Mesendoderm (in vitro differentiated cells): ENCODE results near the gene SRP14.

Experiments
- DNase-seq: peaks from one replicate; pipeline ENCODE4 v3.0.0; 2013
- H2AK5ac ChIP-seq: 2 replicates; pipeline ENCODE4 v1.6.1; 2013; ENCODE audit warnings: low read length, inconsistent platforms
- H2BK120ac ChIP-seq: 2 replicates; pipeline ENCODE4 v1.6.1; 2013; ENCODE audit warnings: low read depth, mild to moderate bottlenecking, low read length, moderate library complexity, mixed read lengths
- H2BK15ac ChIP-seq: replicated peaks from 2 replicates; pipeline ENCODE4 v1.6.1; 2013; ENCODE audit warnings: low read depth, mild to moderate bottlenecking, moderate library complexity
- H2BK5ac ChIP-seq: 2 replicates; pipeline ENCODE4 v1.6.1; 2013; ENCODE audit warnings: low read length, inconsistent platforms
- H3K18ac ChIP-seq: 2 replicates; pipeline ENCODE4 v1.6.1; 2013; ENCODE audit warnings: mild to moderate bottlenecking, low read length, mixed read lengths
- H3K23ac ChIP-seq: one replicate; pipeline ENCODE4 v1.6.1; 2013; ENCODE audit warnings: low read length
- H3K27ac ChIP-seq: 2 replicates; pipeline ENCODE4 v1.5.1; 2013; ENCODE audit warnings: low read depth, mild to moderate bottlenecking, inconsistent platforms, low read length, moderate library complexity
- H3K27me3 ChIP-seq: 2 replicates; pipeline ENCODE4 v1.6.1; 2013; ENCODE audit warnings: low read length, control low read depth, mild to moderate bottlenecking, inconsistent platforms; ENCODE audit not compliant: insufficient read depth, poor library complexity
- H3K36me3 ChIP-seq: 2 replicates; pipeline ENCODE4 v1.6.1; 2013; ENCODE audit warnings: low read length, inconsistent platforms; ENCODE audit not compliant: control insufficient read depth, insufficient read depth
- H3K4ac ChIP-seq: one replicate; pipeline ENCODE4 v1.6.1; 2013; ENCODE audit warnings: low read depth, mild to moderate bottlenecking, low read length, moderate library complexity
- H3K4me1 ChIP-seq: 2 replicates; pipeline ENCODE4 v1.6.1; 2013; ENCODE audit warnings: low read depth, low read length, inconsistent platforms; ENCODE audit not compliant: control insufficient read depth
- H3K4me2 ChIP-seq: 2 replicates; pipeline ENCODE4 v1.6.1; 2013; ENCODE audit warnings: low read length
- H3K4me3 ChIP-seq: 2 replicates; pipeline ENCODE4 v1.5.1; 2013; ENCODE audit warnings: mild to moderate bottlenecking, low read length
- H3K56ac ChIP-seq: one replicate; pipeline ENCODE4 v1.6.1; 2013; ENCODE audit warnings: low read length
- H3K79me1 ChIP-seq: 2 replicates; pipeline ENCODE4 v1.6.1; 2013; ENCODE audit warnings: low read length, inconsistent platforms
- H3K79me2 ChIP-seq: 2 replicates; pipeline ENCODE4 v1.6.1; 2013; ENCODE audit warnings: mild to moderate bottlenecking, low read length; ENCODE audit not compliant: control insufficient read depth, insufficient read depth
- H3K9ac ChIP-seq: 2 replicates; pipeline ENCODE4 v1.6.1; 2013; ENCODE audit warnings: low read length, inconsistent platforms
- H4K5ac ChIP-seq: one replicate; pipeline ENCODE4 v1.6.1; 2013; ENCODE audit warnings: low read length
- H4K8ac ChIP-seq: one replicate; pipeline ENCODE4 v1.6.1; 2013; ENCODE audit warnings: low read depth, mild to moderate bottlenecking, control low read depth, low read length, moderate library complexity
- WGBS: extraction: QIAGEN DNeasy Blood & Tissue Kit; methylation state at CpG from one replicate; pipeline ENCODE4 v1.1.7; 2013; ENCODE audit warnings: low lambda C conversion rate, missing lambda C conversion rate; ENCODE audit not compliant: insufficient coverage; ENCODE audit errors: extremely low coverage; 5-methylcytosine and 5-hydroxymethylcytosine counted together

SRP14 gene

DNA sequence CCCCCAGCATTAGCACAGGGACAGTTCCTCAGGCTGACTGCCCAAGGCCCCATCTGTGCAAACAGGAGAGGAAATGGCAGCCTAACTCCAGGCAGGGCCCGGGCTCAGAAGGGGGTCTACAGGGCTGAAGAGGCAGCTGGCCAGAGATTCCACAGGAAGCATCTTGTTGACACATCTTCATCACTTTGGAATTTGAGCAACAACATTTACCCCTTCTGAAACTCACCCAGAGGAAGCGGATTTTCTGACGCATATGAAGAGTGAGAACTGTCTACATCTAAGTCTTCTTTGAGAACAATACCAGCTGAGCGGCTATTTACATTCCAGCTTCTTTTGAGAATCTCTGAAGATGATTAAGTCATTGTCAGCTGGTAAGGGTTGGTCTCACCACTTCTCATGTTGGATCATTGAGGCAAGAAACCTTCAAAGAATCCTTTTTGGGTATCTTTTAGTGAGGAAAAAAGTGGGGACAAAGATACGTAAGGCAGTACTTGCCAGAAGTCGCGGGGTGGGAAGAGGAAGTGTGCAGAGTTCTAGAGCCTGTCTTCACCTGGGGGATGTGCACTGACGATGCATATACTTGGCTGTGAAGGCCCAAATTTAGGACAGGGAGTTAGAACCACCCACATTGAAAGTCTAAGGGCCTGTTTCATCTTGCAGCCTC lies 25.4 kb upstream of the SRP14 start:
- H3K4me1 ChIP-seq: peaks cover 12% of the 10 kb centered on the region
- no peaks in the 10 kb centered on the region for H3K27me3 ChIP-seq
- peak overlapping the region; percentile 36 for H2AK5ac ChIP-seq
- H3K9ac ChIP-seq: no peak overlapping the region
- H3K23ac ChIP-seq: no peak overlapping the region
- peak overlapping the region; percentile 64 for H3K27ac ChIP-seq
- DNase-seq: peak; percentile 91
- no CpG with 5 or more reads among the region's 8 CpGs for WGBS
- H3K79me1 ChIP-seq: no peaks in the 10 kb centered on the region
- H2BK5ac ChIP-seq: peak overlapping the region; percentile 26
- no peak overlapping the region for H4K8ac ChIP-seq
- H3K56ac ChIP-seq: peak overlapping the region; percentile 49
- H3K4ac ChIP-seq: no peak overlapping the region
- no peaks in the 10 kb centered on the region for H3K36me3 ChIP-seq
- no peak overlapping the region for H3K4me2 ChIP-seq
- no peak overlapping the region for H4K5ac ChIP-seq
- H3K4me3 ChIP-seq: no peak overlapping the region
- H3K18ac ChIP-seq: no peak overlapping the region
- no peak overlapping the region for H2BK120ac ChIP-seq
- no peaks in the 10 kb centered on the region for H3K79me2 ChIP-seq
- H2BK15ac ChIP-seq: no peak overlapping the region

DNA sequence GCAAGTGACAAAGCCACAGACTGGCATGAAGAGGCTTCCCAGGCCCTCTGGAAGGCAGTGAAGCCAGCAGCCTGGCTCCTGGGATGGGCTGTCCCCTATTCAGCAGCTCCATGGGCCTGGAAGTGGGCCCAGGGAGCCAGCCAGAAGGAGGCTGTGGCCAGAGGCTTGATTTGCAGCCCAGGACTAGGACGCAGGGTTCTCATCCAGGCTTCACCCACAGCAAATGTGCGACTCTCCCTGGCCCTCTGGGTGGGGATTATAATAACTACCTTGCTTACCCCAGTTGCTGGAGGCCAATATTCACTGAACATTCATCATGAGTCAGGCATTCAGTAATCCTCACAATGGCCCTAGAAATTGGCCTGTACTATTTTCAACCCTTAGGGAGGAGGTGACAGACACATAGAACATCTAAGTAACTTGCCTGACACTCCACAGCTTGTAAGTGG lies 24.6 kb upstream of the SRP14 start:
- no peak overlapping the region for H4K8ac ChIP-seq
- no peaks in the 10 kb centered on the region for H3K27me3 ChIP-seq
- peak overlapping the region; percentile 69 for H3K18ac ChIP-seq
- no peak overlapping the region for H3K23ac ChIP-seq
- H2AK5ac ChIP-seq: peak overlapping the region; percentile 66
- no peaks in the 10 kb centered on the region for H3K79me2 ChIP-seq
- H3K56ac ChIP-seq: peak overlapping the region; percentile 49
- H2BK15ac ChIP-seq: no peak overlapping the region
- peaks cover 10% of the 10 kb centered on the region for H3K4me1 ChIP-seq
- H3K27ac ChIP-seq: peak overlapping the region; percentile 23
- H2BK5ac ChIP-seq: peak overlapping the region; percentile 26
- no peak for DNase-seq
- H4K5ac ChIP-seq: no peak overlapping the region
- H3K4me2 ChIP-seq: no peak overlapping the region
- no CpG with 5 or more reads among the region's 2 CpGs for WGBS
- H3K36me3 ChIP-seq: no peaks in the 10 kb centered on the region
- no peak overlapping the region for H3K4ac ChIP-seq
- H3K9ac ChIP-seq: no peak overlapping the region
- no peaks in the 10 kb centered on the region for H3K79me1 ChIP-seq
- no peak overlapping the region for H3K4me3 ChIP-seq
- H2BK120ac ChIP-seq: peak overlapping the region; percentile 40

DNA sequence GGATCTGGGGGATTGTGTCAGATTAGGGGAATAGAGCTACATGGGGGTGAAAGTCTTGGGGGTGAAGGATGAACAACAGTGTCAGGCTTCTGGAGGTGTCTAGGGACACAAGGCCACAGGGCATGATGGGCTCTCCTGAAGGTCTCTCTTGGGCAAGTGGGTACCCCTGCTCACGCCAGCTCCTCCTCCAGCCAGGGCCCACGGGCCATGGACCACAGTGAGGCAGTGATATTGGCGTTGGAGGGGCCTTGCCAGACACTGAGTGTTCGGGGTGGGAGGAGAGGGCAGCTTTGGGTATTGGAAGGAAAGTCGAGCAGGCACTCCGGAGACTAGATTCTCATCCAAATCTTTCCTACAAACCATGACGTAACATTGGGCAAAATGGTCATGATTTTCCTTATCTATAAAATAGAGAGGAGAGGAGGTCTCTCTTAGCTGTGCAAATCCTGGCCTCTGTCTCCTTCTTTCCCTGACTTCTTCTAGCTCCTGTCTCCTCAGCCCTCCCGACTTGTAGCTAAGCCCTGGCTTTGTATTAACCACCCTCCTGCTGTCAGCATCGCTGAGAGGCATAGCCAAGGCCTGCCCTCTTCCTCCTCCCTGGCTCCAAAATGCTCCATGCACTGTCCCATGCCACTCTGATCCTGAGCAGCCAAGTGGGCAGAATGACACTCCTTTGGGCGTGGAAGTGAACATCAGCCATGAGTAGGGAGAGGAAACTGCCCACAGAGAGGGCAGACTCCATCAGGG lies 24.0 kb upstream of the SRP14 start:
- Histone ChIP-seq H3K36me3 (no peaks in the 10 kb centered on the region), H4K5ac (no peak overlapping the region), H3K4me3 (no peak overlapping the region), H3K56ac (peak overlapping the region; percentile 49), H3K23ac (no peak overlapping the region), H3K18ac (peak overlapping the region; percentile 69), H2BK120ac (peak overlapping the region; percentile 40), H3K4me2 (no peak overlapping the region), H3K4ac (no peak overlapping the region), H2BK15ac (no peak overlapping the region), H3K4me1 (peaks cover 10% of the 10 kb centered on the region), H3K79me2 (no peaks in the 10 kb centered on the region), H3K79me1 (no peaks in the 10 kb centered on the region), H2AK5ac (peak overlapping the region; percentile 66), H3K27ac (peak overlapping the region; percentile 23), H2BK5ac (peak overlapping the region; percentile 26), H3K9ac (no peak overlapping the region), H3K27me3 (no peaks in the 10 kb centered on the region), H4K8ac (no peak overlapping the region)
- no CpG with 5 or more reads among the region's 10 CpGs for WGBS
- DNase-seq: no peak

DNA sequence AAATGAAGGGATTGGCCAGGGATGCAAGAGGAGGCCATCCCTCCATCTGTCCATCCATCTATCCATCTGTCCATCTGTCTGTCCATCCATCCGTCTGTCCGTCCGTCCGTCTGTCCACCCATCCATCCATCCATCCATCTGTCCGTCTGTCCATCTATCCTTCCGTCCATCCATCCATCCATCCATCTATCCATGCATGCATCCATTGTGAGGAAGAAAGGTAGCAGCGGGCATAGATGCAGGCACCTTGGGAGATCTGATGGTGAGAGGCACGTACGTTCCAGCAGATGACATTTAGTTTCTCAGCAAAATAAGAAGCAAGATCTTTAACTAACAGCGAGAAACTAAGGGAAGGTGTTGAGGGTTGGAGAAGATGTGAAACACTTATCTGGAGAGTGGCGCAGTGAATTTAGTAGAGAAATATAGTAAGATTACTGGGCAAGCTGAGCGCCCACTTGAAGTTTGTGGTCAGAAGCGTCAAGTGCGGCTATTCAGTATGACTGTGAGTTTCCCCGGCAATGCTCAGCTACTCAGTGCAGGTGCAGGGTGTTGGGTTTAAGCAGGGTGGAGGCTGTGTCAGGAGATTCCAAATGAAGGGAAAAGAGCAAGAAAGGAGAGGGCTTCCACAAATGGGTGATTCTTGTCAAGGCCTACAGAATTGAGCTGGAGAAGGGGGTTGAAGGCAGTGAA lies 22.4 kb upstream of the SRP14 start:
- Histone ChIP-seq H2BK120ac (no peak overlapping the region), H2BK15ac (no peak overlapping the region), H3K4me3 (no peak overlapping the region), H3K56ac (no peak overlapping the region), H2AK5ac (no peak overlapping the region), H4K8ac (no peak overlapping the region), H3K27me3 (no peaks in the 10 kb centered on the region), H3K4me2 (no peak overlapping the region), H3K18ac (no peak overlapping the region), H2BK5ac (no peak overlapping the region), H3K79me2 (no peaks in the 10 kb centered on the region), H3K79me1 (no peaks in the 10 kb centered on the region), H3K4ac (no peak overlapping the region), H4K5ac (no peak overlapping the region), H3K23ac (no peak overlapping the region), H3K36me3 (no peaks in the 10 kb centered on the region), H3K27ac (no peak overlapping the region), H3K9ac (no peak overlapping the region), H3K4me1 (peaks cover 10% of the 10 kb centered on the region)
- DNase-seq: no peak
- no CpG with 5 or more reads among the region's 15 CpGs for WGBS

DNA sequence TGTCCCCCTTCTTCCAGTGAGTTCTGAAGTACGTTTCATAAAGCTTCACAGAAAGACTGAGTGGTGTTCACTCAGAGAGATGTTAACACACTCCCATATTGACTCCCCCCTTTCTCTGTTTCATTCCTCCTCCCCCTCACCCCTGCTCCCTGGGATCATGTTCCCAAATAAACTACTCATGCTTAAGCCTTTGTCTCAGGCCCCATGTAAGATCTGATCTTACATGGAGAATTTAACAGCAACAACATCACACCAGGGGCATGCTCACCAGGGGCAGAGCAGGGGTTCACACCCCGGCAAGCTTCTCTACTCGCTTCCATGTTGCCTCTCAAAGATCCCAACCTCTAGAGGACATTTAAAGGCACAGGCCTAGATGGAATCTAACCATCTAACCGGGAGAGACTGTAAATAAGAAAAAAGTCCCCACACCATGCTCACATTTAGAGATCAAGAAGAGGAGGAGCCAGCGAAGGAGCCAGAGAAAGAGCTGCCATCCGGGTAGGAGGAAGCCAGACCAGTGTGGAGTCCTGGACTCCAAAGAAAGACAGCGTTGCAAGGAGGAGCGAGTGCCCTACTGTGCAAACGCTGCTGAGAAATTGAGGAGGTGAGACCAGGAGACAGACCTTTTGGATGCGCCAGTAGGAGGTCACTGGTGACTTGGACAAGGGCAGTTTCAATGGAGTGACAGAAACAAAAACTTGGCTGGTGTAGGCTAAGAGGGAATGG lies 21.4 kb upstream of the SRP14 start:
- H3K4ac ChIP-seq: no peak overlapping the region
- no peak overlapping the region for H2BK120ac ChIP-seq
- no peak for DNase-seq
- H3K56ac ChIP-seq: no peak overlapping the region
- H3K36me3 ChIP-seq: no peaks in the 10 kb centered on the region
- H3K79me1 ChIP-seq: no peaks in the 10 kb centered on the region
- H2BK15ac ChIP-seq: no peak overlapping the region
- H3K4me3 ChIP-seq: no peak overlapping the region
- H3K27me3 ChIP-seq: no peaks in the 10 kb centered on the region
- no peak overlapping the region for H3K23ac ChIP-seq
- no peak overlapping the region for H4K5ac ChIP-seq
- no peak overlapping the region for H3K9ac ChIP-seq
- no CpG with 5 or more reads among the region's 10 CpGs for WGBS
- H3K18ac ChIP-seq: no peak overlapping the region
- peak overlapping the region; percentile 79 for H2AK5ac ChIP-seq
- H3K4me1 ChIP-seq: peaks cover 10% of the 10 kb centered on the region
- H4K8ac ChIP-seq: no peak overlapping the region
- no peak overlapping the region for H2BK5ac ChIP-seq
- H3K79me2 ChIP-seq: no peaks in the 10 kb centered on the region
- no peak overlapping the region for H3K27ac ChIP-seq
- no peak overlapping the region for H3K4me2 ChIP-seq
